GM23338 (cell line): Measurements from ENCODE around the gene WDR35. TPM values are rescaled to one million over a fixed set of nuclear protein-coding genes. Genes with fewer than 3 reads are reported as not detected.

ENCODE experiments used
- ATAC-seq: fragments of 200-7000 bp; cut with Tn5 transposase; 3 replicates; pipeline ENCODE4 v1.9.1; 2020
- DNase-seq: peaks from one replicate; pipeline ENCODE4 v3.0.0-alpha.2; 2015; ENCODE audit warnings: low spot score
- H2AFZ ChIP-seq: fragments of 200-600 bp; sonication (generic); 2 replicates; pipeline ENCODE4 v1.8.0; 2016; ENCODE audit warnings: antibody characterized with exemption, mild to moderate bottlenecking, moderate library complexity
- H3F3A ChIP-seq: fragments of 200-600 bp; sonication (generic); replicated peaks from 2 replicates; pipeline ENCODE4 v1.8.0; 2017; ENCODE audit warnings: antibody characterized with exemption, mixed run types, low read depth
- H3K27ac ChIP-seq: fragments of 200-600 bp; sonication (generic); 2 replicates; pipeline ENCODE4 v1.6.1; 2016; ENCODE audit warnings: low read depth
- H3K27me3 ChIP-seq: fragments of 200-600 bp; sonication (generic); 2 replicates; pipeline ENCODE4 v1.8.0; 2016; ENCODE audit warnings: mild to moderate bottlenecking, mixed run types, moderate library complexity; ENCODE audit not compliant: insufficient read depth
- H3K36me3 ChIP-seq: fragments of 200-600 bp; sonication (generic); 2 replicates; pipeline ENCODE4 v1.8.0; 2016; ENCODE audit warnings: mild to moderate bottlenecking; ENCODE audit not compliant: insufficient read depth
- H3K4me1 ChIP-seq: fragments of 200-600 bp; sonication (generic); 2 replicates; pipeline ENCODE4 v1.8.0; 2016; ENCODE audit warnings: mild to moderate bottlenecking, moderate library complexity; ENCODE audit not compliant: insufficient read depth
- H3K4me2 ChIP-seq: fragments of 200-600 bp; sonication (generic); 2 replicates; pipeline ENCODE4 v1.7.1; 2017; ENCODE audit warnings: mixed run types
- H3K4me3 ChIP-seq: fragments of 200-600 bp; sonication (generic); 2 replicates; pipeline ENCODE4 v1.6.1; 2016; ENCODE audit warnings: mixed run types
- H3K79me2 ChIP-seq: fragments of 200-600 bp; sonication (generic); replicated peaks from 2 replicates; pipeline ENCODE4 v1.8.0; 2017; ENCODE audit warnings: mild to moderate bottlenecking; ENCODE audit not compliant: insufficient read depth
- H3K9me2 ChIP-seq: fragments of 200-600 bp; sonication (generic); 2 replicates; pipeline ENCODE4 v1.8.0; 2017; ENCODE audit not compliant: insufficient read depth
- H4K20me1 ChIP-seq: fragments of 200-600 bp; sonication (generic); replicated peaks from 2 replicates; pipeline ENCODE4 v1.8.0; 2017; ENCODE audit warnings: mild to moderate bottlenecking; ENCODE audit not compliant: insufficient read depth
- H3K27ac Mint-ChIP-seq: 2 replicates; pipeline ENCODE4 v1.8.0; 2020; ENCODE audit warnings: inconsistent platforms, mild to moderate bottlenecking, moderate library complexity, mixed read lengths
- H3K27me3 Mint-ChIP-seq: 3 replicates; pipeline ENCODE4 v1.8.0; 2022; ENCODE audit warnings: low read depth, mild to moderate bottlenecking, moderate library complexity, mixed read lengths, inconsistent platforms; ENCODE audit not compliant: insufficient read depth, poor library complexity
- H3K36me3 Mint-ChIP-seq: 3 replicates; pipeline ENCODE4 v1.8.0; 2021; ENCODE audit warnings: low read depth, mild to moderate bottlenecking, inconsistent platforms, moderate library complexity, mixed read lengths
- H3K4me1 Mint-ChIP-seq: 3 replicates; pipeline ENCODE4 v1.8.0; 2020; ENCODE audit warnings: mild to moderate bottlenecking, inconsistent platforms, mixed read lengths
- H3K4me3 Mint-ChIP-seq: 3 replicates; pipeline ENCODE4 v1.8.0; 2021; ENCODE audit warnings: moderate library complexity, mild to moderate bottlenecking, inconsistent platforms, mixed read lengths
- H3K9me3 Mint-ChIP-seq: 3 replicates; pipeline ENCODE4 v1.8.0; 2020; ENCODE audit warnings: moderate library complexity, mild to moderate bottlenecking, inconsistent platforms, mixed read lengths
- CREB1 ChIP-seq: fragments of 250-450 bp; sonication (Bioruptor Pico); IDR thresholded peaks from 2 replicates; pipeline ENCODE4 v1.5.0; 2020; ENCODE audit warnings: low read depth, mild to moderate bottlenecking, moderate library complexity
- CTCF ChIP-seq, 2 experiments: fragments of 200-600 bp in 1 of 2; sonication (generic) in 1 of 2; conservative IDR thresholded peaks; 2 replicates each; pipeline versions ENCODE4 v1.5.1 to v1.6.1; 2016 to 2017; ENCODE audit warnings: antibody characterized with exemption in 2 of 2, low read depth in 2 of 2, mild to moderate bottlenecking in 2 of 2, moderate library complexity in 1 of 2
- ETS1 ChIP-seq: IDR thresholded peaks from 2 replicates; pipeline ENCODE4 v1.6.1; 2016; ENCODE audit warnings: antibody characterized with exemption
- EZH2 ChIP-seq: fragments of 200-600 bp; sonication (generic); IDR thresholded peaks from one replicate; pipeline ENCODE4 v1.8.0; 2017; ENCODE audit warnings: antibody characterized with exemption, mild to moderate bottlenecking, low read depth; ENCODE audit not compliant: unreplicated experiment
- EZH2phosphoT487 ChIP-seq: fragments of 200-600 bp; sonication (generic); IDR thresholded peaks from one replicate; pipeline ENCODE4 v1.8.1; 2018; ENCODE audit warnings: antibody characterized with exemption; ENCODE audit not compliant: unreplicated experiment
- JUNB ChIP-seq: IDR thresholded peaks from one replicate; pipeline ENCODE4 v1.6.1; 2016; ENCODE audit warnings: antibody characterized with exemption; ENCODE audit not compliant: unreplicated experiment
- NANOG ChIP-seq: IDR thresholded peaks from 2 replicates; pipeline ENCODE4 v1.6.1; 2016; ENCODE audit warnings: antibody characterized with exemption, borderline replicate concordance
- POLR2AphosphoS5 ChIP-seq: IDR thresholded peaks from 2 replicates; pipeline ENCODE4 v1.6.1; 2016; ENCODE audit warnings: antibody characterized with exemption, low read depth
- REST ChIP-seq: IDR thresholded peaks from one replicate; pipeline ENCODE4 v1.6.1; 2018; ENCODE audit warnings: antibody characterized with exemption; ENCODE audit not compliant: unreplicated experiment
- STAT1 ChIP-seq: IDR thresholded peaks from one replicate; pipeline ENCODE4 v1.6.1; 2016; ENCODE audit warnings: antibody characterized with exemption; ENCODE audit not compliant: unreplicated experiment
- ZNF114 ChIP-seq: fragments of 250-450 bp; sonication (Bioruptor Pico); IDR thresholded peaks from 2 replicates; pipeline ENCODE4 v1.5.0; 2020; ENCODE audit warnings: mild to moderate bottlenecking, moderate library complexity
- ZNF331 ChIP-seq: fragments of 250-450 bp; sonication (Bioruptor Pico); IDR thresholded peaks from 2 replicates; pipeline ENCODE4 v1.5.0; 2020; ENCODE audit warnings: low read depth, mild to moderate bottlenecking, moderate library complexity
- ZNF462 ChIP-seq: fragments of 250-450 bp; sonication (Bioruptor Pico); IDR thresholded peaks from 2 replicates; pipeline ENCODE4 v1.5.0; 2020; ENCODE audit warnings: mild to moderate bottlenecking, moderate library complexity
- polyA plus RNA-seq: library from polyadenylated mRNA; unstranded; fragments of >200 nt; fragmentation: Nextera tagmentation; extraction: Ambion mirVana; gene quantifications from 2 replicates; pipeline ENCODE4 v1.2.1, GENCODE V29; 2016
- total RNA-seq: library from RNA; depleted of rRNA; stranded (reverse); fragments of >200 nt; shearing (Covaris generic); gene quantifications from 2 replicates; pipeline ENCODE4 v1.2.3, GENCODE V29; 2014

WDR35 gene
- total and polyA plus RNA-seq, 2 experiments from 2014 or later: 5.3 to 20.0 TPM

- Histone ChIP-seq H4K20me1 (no peaks in the 10 kb centered on the region), H3K4me1 (no peaks in the 10 kb centered on the region; the same call in 1 of the 2 replicates), H3K36me3 (no peaks in the 10 kb centered on the region), H3K27me3 (no peaks in the 10 kb centered on the region), H3K4me3 (no peak overlapping the region), H3K27ac (no peak overlapping the region), H3K79me2 (no peaks in the 10 kb centered on the region), H3F3A (0 out of 2 replicates have a peak, but pooled peaks cover 3% of the 10 kb centered on the region), H3K9me2 (no peaks in the 10 kb centered on the region), H2AFZ (no peak overlapping the region), H3K4me2 (no peak overlapping the region)
- H3K27me3 Mint-ChIP-seq: peaks cover 21% of the 10 kb centered on the region
- no peak for ATAC-seq
- no peak for DNase-seq
- H3K4me1 Mint-ChIP-seq: no peaks in the 10 kb centered on the region; the same call in 1 of the 3 replicates
- no peak overlapping the region for H3K27ac Mint-ChIP-seq
- H3K9me3 Mint-ChIP-seq: no peaks in the 10 kb centered on the region
- no peak overlapping the region for H3K4me3 Mint-ChIP-seq
- H3K36me3 Mint-ChIP-seq: no peaks in the 10 kb centered on the region
- TF ChIP-seq ETS1: no peak
- TF ChIP-seq STAT1: no peak
- TF ChIP-seq ZNF331 (CRISPR knock-in tag): no peak
- no peak for TF ChIP-seq JUNB
- TF ChIP-seq CREB1 (CRISPR knock-in tag): no peak
- no peak for TF ChIP-seq ZNF114
- TF ChIP-seq CTCF (conservative IDR thresholded peaks at IDR 0.05; ENCODE audit: low read depth in 2 of 2): no peak
- no peak for TF ChIP-seq EZH2phosphoT487
- TF ChIP-seq POLR2AphosphoS5: no peak
- no peak for TF ChIP-seq NANOG
- TF ChIP-seq ZNF462: no peak
- no peak for TF ChIP-seq EZH2
- TF ChIP-seq REST: no peak
Observed at GRCh38 chr2:19861813-19862212, 128.1 kb downstream of the WDR35 start.
